Measurements from ENCODE around the gene TBC1D1.

- no peak for TF ChIP-seq POLR2A (IDR thresholded peaks at IDR 0.05)
- TF ChIP-seq CTCF (IDR thresholded peaks at IDR 0.05 in 4 of 5, conservative IDR thresholded peaks at IDR 0.05 in 1 of 5), result no peak
Measured at GRCh38 chr4:38161208-38162113, 270.6 kb downstream of the TBC1D1 start.
